Testis (tissue), 2 donors: Measurements from ENCODE around the gene NFATC2.

Experiments
- CTCF ChIP-seq, 3 experiments: fragments of 450-650 bp in 2 of 3; fragments of 200-600 bp in 1 of 3; sonication (generic) in 1 of 3; IDR thresholded peaks; one replicate each; pipeline ENCODE4 v1.5.1; 2016 to 2019; ENCODE audit warnings: antibody characterized with exemption in 3 of 3, mild to moderate bottlenecking in 2 of 3, moderate library complexity in 1 of 3
- POLR2A ChIP-seq: fragments of 450-650 bp; IDR thresholded peaks from one replicate; pipeline ENCODE4 v1.6.1; 2017; ENCODE audit warnings: antibody characterized with exemption, mild to moderate bottlenecking, moderate library complexity

- TF ChIP-seq CTCF (IDR thresholded peaks at IDR 0.05) (no peak), POLR2A (no peak)
Measured at GRCh38 chr20:51495291-51495690, 47.2 kb downstream of the NFATC2 start.
